ENCODE data around the gene PPP1R1C. TPM values are rescaled to one million over a fixed set of nuclear protein-coding genes. Genes with fewer than 3 reads are reported as not detected.
"Not testable (repeated sequence)": the region's sequence is repeated elsewhere in the genome, so short reads cannot be mapped to it uniquely, and the experiment has no call there.

The PPP1R1C gene
- total RNA-seq, 1 donor from 2014 or later = 0.50 TPM

GRCh38 chr2:181954538-181954883 is 31.1 kb upstream of the PPP1R1C start:
- H3K27me3 Mint-ChIP-seq (ENCODE audit: low read depth, unreplicated experiment) = no peaks in the 10 kb centered on the region
- peak overlapping the region; percentile 74 for H3K4me3 Mint-ChIP-seq (ENCODE audit: unreplicated experiment)
- H4K20me1 ChIP-seq (ENCODE audit: insufficient read depth, low read length) = no peaks in the 10 kb centered on the region
- DNase-seq (ENCODE audit: low read depth) (no peak), FAIRE-seq (no peak)
- H2AFZ ChIP-seq (ENCODE audit: low read depth, low read length) = peak overlapping the region; percentile 64
- H3K27ac ChIP-seq (ENCODE audit: low read depth, low read length) = peak overlapping the region; percentile 47
- H3K36me3 ChIP-seq (ENCODE audit: insufficient read depth, low read length) = no peaks in the 10 kb centered on the region
- no peaks in the 10 kb centered on the region for H3K79me2 ChIP-seq (ENCODE audit: insufficient read depth, low read length)
- no peaks in the 10 kb centered on the region for H3K36me3 Mint-ChIP-seq (ENCODE audit: low read depth, unreplicated experiment)
- H3K4me3 ChIP-seq (ENCODE audit: insufficient read depth, low read depth, low read length) = peak overlapping the region; percentile 44
- H3K4me2 ChIP-seq (ENCODE audit: low read length) = peak overlapping the region; percentile 82
- H3K4me1 ChIP-seq (ENCODE audit: insufficient read depth, low read length) = peaks cover 17% of the 10 kb centered on the region
- peak overlapping the region; percentile 63 for H3K9ac ChIP-seq (ENCODE audit: low read length)
- TF ChIP-seq CTCF (IDR thresholded peaks at IDR 0.05; ENCODE audit: insufficient read depth, low read depth, low read length) (no peak), EZH2 (IDR thresholded peaks at IDR 0.05; ENCODE audit: insufficient read depth, low read length) (no peak)
- H3K4me1 Mint-ChIP-seq (ENCODE audit: low read depth, unreplicated experiment) = peaks cover 2% of the 10 kb centered on the region
- H3K9me3 ChIP-seq (ENCODE audit: insufficient read depth, low read depth, low read length) = no peaks in the 10 kb centered on the region
- no peaks in the 10 kb centered on the region for H3K9me3 Mint-ChIP-seq (ENCODE audit: unreplicated experiment)
- peak overlapping the region; percentile 48 for H3K27ac Mint-ChIP-seq (ENCODE audit: unreplicated experiment)
- no peaks in the 10 kb centered on the region for H3K27me3 ChIP-seq (ENCODE audit: insufficient read depth, low read length)

GRCh38 chr2:181955010-181955409 is 30.6 kb upstream of the PPP1R1C start:
- Histone ChIP-seq H3K4me2 (ENCODE audit: low read length) (peak overlapping the region; percentile 82), H2AFZ (ENCODE audit: low read depth, low read length) (no peak overlapping the region), H3K36me3 (ENCODE audit: insufficient read depth, low read length) (no peaks in the 10 kb centered on the region), H3K4me3 (ENCODE audit: insufficient read depth, low read depth, low read length) (peak overlapping the region; percentile 44), H3K9me3 (ENCODE audit: insufficient read depth, low read depth, low read length) (no peaks in the 10 kb centered on the region), H3K4me1 (ENCODE audit: insufficient read depth, low read length) (peaks cover 17% of the 10 kb centered on the region), H3K27me3 (ENCODE audit: insufficient read depth, low read length) (no peaks in the 10 kb centered on the region), H3K27ac (ENCODE audit: low read depth, low read length) (peak overlapping the region; percentile 47), H4K20me1 (ENCODE audit: insufficient read depth, low read length) (no peaks in the 10 kb centered on the region), H3K79me2 (ENCODE audit: insufficient read depth, low read length) (no peaks in the 10 kb centered on the region), H3K9ac (ENCODE audit: low read length) (no peak overlapping the region)
- TF ChIP-seq CTCF (IDR thresholded peaks at IDR 0.05; ENCODE audit: insufficient read depth, low read depth, low read length) (no peak), EZH2 (IDR thresholded peaks at IDR 0.05; ENCODE audit: insufficient read depth, low read length) (no peak)
- FAIRE-seq (no peak), DNase-seq (ENCODE audit: low read depth) (peak; percentile 71)
- no peak overlapping the region for H3K27ac Mint-ChIP-seq (ENCODE audit: unreplicated experiment)
- H3K4me1 Mint-ChIP-seq (ENCODE audit: low read depth, unreplicated experiment) = peaks cover 2% of the 10 kb centered on the region
- H3K4me3 Mint-ChIP-seq (ENCODE audit: unreplicated experiment) = no peak overlapping the region
- H3K27me3 Mint-ChIP-seq (ENCODE audit: low read depth, unreplicated experiment) = no peaks in the 10 kb centered on the region
- no peaks in the 10 kb centered on the region for H3K36me3 Mint-ChIP-seq (ENCODE audit: low read depth, unreplicated experiment)
- H3K9me3 Mint-ChIP-seq (ENCODE audit: unreplicated experiment) = no peaks in the 10 kb centered on the region

GRCh38 chr2:181955866-181956265 is 29.8 kb upstream of the PPP1R1C start:
- not testable (repeated sequence) for H3K9ac ChIP-seq (ENCODE audit: low read length); H3K4me3 ChIP-seq (ENCODE audit: insufficient read depth, low read depth, low read length); H3K4me3 Mint-ChIP-seq (ENCODE audit: unreplicated experiment); H3K79me2 ChIP-seq (ENCODE audit: insufficient read depth, low read length); H3K27me3 ChIP-seq (ENCODE audit: insufficient read depth, low read length); H3K36me3 Mint-ChIP-seq (ENCODE audit: low read depth, unreplicated experiment); H3K4me1 Mint-ChIP-seq (ENCODE audit: low read depth, unreplicated experiment); H2AFZ ChIP-seq (ENCODE audit: low read depth, low read length); H3K27me3 Mint-ChIP-seq (ENCODE audit: low read depth, unreplicated experiment); H4K20me1 ChIP-seq (ENCODE audit: insufficient read depth, low read length); H3K36me3 ChIP-seq (ENCODE audit: insufficient read depth, low read length); H3K27ac Mint-ChIP-seq (ENCODE audit: unreplicated experiment); FAIRE-seq; H3K9me3 Mint-ChIP-seq (ENCODE audit: unreplicated experiment); H3K4me2 ChIP-seq (ENCODE audit: low read length); DNase-seq (ENCODE audit: low read depth); H3K9me3 ChIP-seq (ENCODE audit: insufficient read depth, low read depth, low read length); H3K27ac ChIP-seq (ENCODE audit: low read depth, low read length)
- peaks cover 17% of the 10 kb centered on the region for H3K4me1 ChIP-seq (ENCODE audit: insufficient read depth, low read length)
